GM19455 (cell line): ENCODE results near the gene CEP57L1.
"Not testable (repeated sequence)": the region's sequence is repeated elsewhere in the genome, so short reads cannot be mapped to it uniquely, and the experiment has no call there.

ENCODE experiments used
- ATAC-seq: cut with Tn5 transposase; IDR thresholded peaks from one replicate; pipeline ENCODE4 v1.9.1; 2021; ENCODE audit not compliant: unreplicated experiment

The CEP57L1 gene

GRCh38 chr6:109073344-109074132 is 21.8 kb upstream of the CEP57L1 start:
- no peak for ATAC-seq

- ATAC-seq = no peak
These were observed 21.2 kb upstream of the CEP57L1 start for GRCh38 chr6:109074133-109074415.

- ATAC-seq = no peak
These were observed 19.4 kb upstream of the CEP57L1 start for GRCh38 chr6:109075934-109076333.

- ATAC-seq = no peak
These were observed 18.9 kb upstream of the CEP57L1 start for GRCh38 chr6:109076377-109076776.

GRCh38 chr6:109079981-109080380 is 15.3 kb upstream of the CEP57L1 start:
- ATAC-seq = no peak

- ATAC-seq = no peak
These were observed 14.3 kb upstream of the CEP57L1 start for GRCh38 chr6:109081026-109081425.

DNA sequence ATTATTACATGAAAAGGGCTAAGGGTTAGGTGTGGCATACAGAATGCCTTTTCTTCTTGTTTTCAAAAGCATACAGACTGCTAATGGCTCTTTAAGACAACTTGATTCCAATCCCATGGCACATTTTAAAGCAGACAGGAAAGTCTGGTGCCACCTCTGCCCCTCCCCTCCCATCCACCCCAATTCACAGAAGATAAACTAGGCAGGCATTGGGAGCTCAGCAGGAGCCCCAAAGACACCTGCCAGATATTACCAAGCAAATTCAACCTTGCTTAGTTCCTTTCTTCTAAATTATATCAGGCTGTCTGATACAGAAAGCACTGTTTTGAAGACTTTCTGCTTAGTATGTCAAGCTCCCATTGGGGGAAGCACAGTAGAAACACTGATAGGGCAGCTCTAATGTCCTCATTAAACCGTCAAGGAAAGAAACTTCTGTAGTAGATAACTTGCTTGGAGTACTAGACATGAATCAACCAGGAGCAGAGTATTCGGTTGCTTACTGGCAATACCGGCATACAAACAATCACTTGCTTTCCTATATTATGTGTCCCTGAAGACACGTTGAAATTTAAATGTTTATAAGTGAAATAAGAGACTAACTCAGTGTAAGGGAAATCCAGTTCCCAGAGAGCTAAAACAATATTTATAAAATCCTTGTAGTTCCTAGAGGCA is 13.7 kb upstream of the CEP57L1 start:
- no peak for ATAC-seq

- no peak for ATAC-seq
These were observed 13.1 kb upstream of the CEP57L1 start for GRCh38 chr6:109082188-109082577.

DNA sequence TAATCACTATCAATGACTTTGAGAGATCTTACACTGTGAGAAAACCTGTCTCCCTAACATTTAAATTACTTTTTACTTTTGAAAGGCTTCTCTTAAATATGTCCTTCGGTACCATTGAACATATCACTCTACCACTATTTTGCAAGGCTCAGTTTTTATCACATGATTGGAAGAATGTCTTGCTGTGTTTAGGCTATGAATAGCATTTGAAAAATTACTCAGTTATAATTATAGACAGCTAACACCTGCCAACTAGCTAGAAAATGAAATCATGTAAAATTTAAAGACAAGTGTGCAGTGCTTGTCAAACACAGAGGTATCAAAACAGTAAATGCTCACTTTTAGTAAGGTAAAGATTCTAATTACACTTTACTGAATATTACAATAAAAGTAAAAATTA is 11.7 kb upstream of the CEP57L1 start:
- no peak for ATAC-seq

DNA sequence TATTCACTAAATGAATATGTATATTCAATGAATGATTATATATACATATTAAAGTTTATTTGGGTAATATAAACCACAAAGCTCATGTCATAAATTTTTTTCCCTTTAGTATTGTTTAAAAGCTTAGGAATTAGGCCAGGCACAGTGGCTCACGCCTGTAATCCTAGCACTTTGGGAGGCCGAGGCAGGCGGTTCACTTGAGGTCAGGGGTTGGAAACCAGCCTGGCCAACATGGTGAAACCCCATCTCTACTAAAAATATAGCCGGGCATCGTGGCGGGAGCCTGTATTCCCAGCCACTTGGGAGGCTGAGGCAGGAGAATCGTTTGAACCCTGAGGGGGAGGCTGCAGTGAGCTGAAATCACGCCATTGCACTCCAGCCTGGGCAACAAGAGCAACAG is 11.2 kb upstream of the CEP57L1 start:
- not testable (repeated sequence) for ATAC-seq

- no peak for ATAC-seq
These were observed 7.5 kb upstream of the CEP57L1 start for GRCh38 chr6:109087661-109088264.

DNA sequence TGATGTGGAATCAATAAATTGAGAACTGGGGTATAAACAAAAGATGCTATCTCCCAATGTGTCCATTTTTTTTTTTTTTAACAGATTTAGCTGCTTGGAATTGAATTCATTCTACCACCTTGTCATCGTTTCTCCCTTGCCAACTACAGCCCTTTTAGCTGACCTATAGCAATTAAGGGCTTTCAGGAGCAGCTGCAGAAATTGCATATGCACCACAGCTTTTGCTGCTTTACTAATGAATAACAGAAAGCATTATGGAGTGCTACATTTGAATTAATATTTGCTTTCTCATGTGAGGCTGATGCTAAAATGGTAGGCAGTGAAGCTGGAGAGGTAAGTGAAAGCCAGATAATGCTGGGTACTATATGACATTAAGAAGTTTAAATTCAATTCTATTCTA is 6.3 kb upstream of the CEP57L1 start:
- no peak for ATAC-seq

- no peak for ATAC-seq
These were observed 3.8 kb upstream of the CEP57L1 start for GRCh38 chr6:109091314-109092024.

GRCh38 chr6:109092074-109092473 is 3.2 kb upstream of the CEP57L1 start:
- ATAC-seq = no peak

GRCh38 chr6:109093732-109094415 is 1.4 kb upstream of the CEP57L1 start:
- ATAC-seq = no peak

DNA sequence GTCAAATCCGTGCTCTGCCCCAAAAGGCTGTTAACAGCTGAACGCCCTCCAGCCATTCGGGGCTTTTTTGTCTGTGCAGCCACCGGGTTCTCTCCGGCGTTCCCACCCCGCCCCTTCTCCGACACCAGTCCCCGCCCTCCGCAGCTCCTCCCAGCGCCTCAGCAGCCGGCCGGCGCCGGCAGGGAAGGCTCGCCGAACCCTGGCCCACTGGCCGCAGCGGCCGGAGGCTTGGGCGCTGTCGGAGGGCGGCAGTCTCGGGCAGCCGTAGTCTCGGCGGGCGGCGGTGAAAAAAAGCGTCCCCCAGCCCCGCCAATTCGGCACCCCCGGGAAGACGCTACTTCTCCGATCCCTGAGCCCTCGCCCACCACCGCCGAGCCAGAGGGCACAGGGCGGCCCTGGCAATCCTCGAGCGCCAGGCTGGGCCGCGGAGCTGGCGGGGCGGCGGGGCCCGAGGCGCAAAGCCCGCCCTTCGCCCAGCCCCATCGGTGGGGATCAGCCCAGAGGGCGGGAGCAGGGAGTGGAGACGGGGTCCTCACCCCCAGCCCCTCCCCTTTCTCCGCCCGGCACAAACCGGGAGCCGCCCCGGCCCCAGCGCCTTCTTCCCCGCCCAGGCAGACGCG is 781 bp upstream of the CEP57L1 start, which contains the start of gene SESN1:
TSS of gene SESN1 (minus strand) at position 431 of the 620 bp plus-strand sequence. CDS start 773 bp downstream, outside the sequence.
- ATAC-seq = peak; percentile 72

GRCh38 chr6:109095835-109096084 is 453 bp downstream of the CEP57L1 start:
- ATAC-seq = no peak

DNA sequence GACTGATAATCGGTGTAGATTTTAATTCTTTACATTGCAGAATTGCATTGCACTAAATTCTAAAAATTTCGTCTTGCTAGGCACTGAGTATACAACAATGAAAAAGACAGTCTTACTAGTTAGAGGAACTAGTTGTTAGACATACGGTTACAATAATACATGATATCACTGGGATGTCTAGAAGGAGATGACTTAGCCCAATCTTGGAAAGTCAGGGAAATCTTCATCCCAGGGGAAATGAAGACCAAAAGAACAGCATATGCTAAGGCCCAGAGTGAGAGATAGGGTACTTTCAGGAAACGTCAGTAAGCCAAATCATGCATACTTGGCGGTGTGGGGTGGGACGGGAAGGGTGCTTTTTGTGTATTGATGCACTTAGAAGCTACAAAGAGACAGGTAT is 901 bp downstream of the CEP57L1 start:
- no peak for ATAC-seq

- no peak for ATAC-seq
These were observed 2.4 kb downstream of the CEP57L1 start for GRCh38 chr6:109097661-109098060.

GRCh38 chr6:109102762-109103161 is 7.5 kb downstream of the CEP57L1 start:
- no peak for ATAC-seq

- ATAC-seq = no peak
These were observed 8.6 kb downstream of the CEP57L1 start for GRCh38 chr6:109103942-109104341.
